ENCODE measurements around the gene CDC5L. TPM values are rescaled to one million over a fixed set of nuclear protein-coding genes. Genes with fewer than 3 reads are reported as not detected.

CDC5L gene
- total RNA-seq, 1 experiment from 2014 or later = 43.9 TPM

DNA sequence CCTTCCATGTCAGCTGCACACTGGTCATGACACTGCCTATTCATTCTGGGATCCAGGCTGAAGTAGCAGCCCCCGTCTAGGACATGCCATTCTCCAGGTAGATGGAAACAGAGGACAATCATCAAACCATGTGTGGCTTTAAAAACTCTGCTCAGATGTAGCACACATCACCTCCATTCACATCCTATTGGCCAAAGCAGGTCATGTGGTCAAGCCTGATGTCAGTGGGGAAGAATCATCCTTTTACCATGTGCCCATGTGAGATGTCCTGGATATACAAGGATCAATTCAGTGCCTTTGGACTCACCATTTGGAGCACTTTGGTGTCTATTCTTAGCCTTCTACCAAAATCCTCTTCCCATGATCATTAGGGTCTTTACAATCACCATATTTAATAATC, 99.5 kb downstream of the CDC5L start:
- no peak overlapping the region for H3K27ac ChIP-seq (ENCODE audit: low read depth, low read length, poor library complexity, severe bottlenecking)
- H3K4me1 ChIP-seq (ENCODE audit: insufficient read depth, low read length, poor library complexity, severe bottlenecking) = peaks cover 4% of the 10 kb centered on the region
- H3K27me3 ChIP-seq (replicated peaks; ENCODE audit: insufficient read depth, low read depth, low read length, poor library complexity) = no peaks in the 10 kb centered on the region
- BruUV-seq (replicated peaks) = no TSS peak
- intact Hi-C loops (cut with micrococcal nuclease; ENCODE audit: unreplicated experiment) = no loop called here
- ChIA-PET POLR2A (ENCODE audit: low non-redundant PET) (no interaction called here), CTCF (no interaction called here)
- no peak for TF ChIP-seq EZH2 (IDR thresholded peaks at IDR 0.05; ENCODE audit: borderline replicate concordance, low read depth, low read length, poor library complexity, severe bottlenecking)
- H3K36me3 ChIP-seq (ENCODE audit: insufficient read depth, low read length, poor library complexity, severe bottlenecking) = no peaks in the 10 kb centered on the region
- DNase-seq (ENCODE audit: low spot score) = no peak
- no peaks in the 10 kb centered on the region for H3K9me3 ChIP-seq (ENCODE audit: low read depth, low read length, poor library complexity, severe bottlenecking)
- H3K4me3 ChIP-seq (ENCODE audit: low read depth, low read length, poor library complexity, severe bottlenecking) = no peak overlapping the region

DNA sequence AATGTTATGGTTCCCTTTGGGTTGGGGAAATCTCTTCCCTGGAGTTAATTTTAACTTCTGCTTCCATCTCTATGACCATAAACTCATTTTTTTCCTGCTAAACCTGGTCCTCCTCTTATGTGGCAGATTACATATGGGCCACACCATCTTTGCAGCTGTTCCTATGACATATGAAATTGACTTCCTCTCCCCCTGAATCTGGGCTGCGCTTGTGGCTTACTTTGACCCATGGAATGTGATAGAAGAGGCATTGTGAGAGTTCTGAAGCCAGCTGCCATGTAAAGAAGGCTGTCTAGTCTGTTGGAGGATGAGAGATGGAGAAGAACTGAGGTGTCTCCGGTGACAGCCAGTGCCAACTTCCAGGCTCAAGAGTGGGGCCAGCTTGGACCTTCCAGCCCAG, 100.1 kb downstream of the CDC5L start:
- CTCF ChIA-PET = no interaction called here
- POLR2A ChIA-PET (ENCODE audit: low non-redundant PET) = no interaction called here

DNA sequence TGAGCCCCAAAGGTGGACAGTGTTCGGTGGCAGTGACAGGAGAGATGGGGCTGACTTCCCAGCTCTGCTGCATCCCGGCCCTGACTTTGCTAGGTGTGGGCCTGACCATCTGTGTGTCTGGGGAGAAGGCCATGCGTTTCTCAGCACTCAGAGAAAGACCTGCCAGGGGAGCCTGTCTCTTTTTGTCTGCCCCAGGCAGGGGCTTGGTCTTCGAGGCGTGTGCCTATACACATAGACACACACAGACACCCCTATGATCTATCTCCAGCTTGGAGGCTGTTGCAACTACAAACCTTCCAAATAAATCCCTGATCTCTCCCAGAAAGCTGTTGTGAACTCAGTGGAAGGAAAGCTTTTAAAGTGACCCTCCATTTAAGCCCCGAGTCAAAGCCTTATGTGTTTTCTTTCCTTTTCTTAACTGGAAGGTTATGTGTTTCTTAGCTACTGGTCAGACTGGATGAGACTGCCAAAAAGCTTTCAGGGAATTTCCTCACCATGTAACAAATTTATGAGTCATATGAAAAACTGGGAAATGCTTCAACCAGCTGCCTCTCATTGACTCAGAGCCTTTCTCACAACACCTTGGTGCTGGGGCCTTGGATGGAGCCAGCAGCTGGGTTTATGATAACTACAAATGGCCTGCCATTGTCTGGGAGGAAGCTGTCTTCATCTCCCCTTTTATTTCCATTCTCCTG, 102.6 kb downstream of the CDC5L start:
- DNase-seq (ENCODE audit: low spot score) = no peak
- no peak overlapping the region for H3K27ac ChIP-seq (ENCODE audit: low read depth, low read length, poor library complexity, severe bottlenecking)
- TF ChIP-seq, protein P1, sequence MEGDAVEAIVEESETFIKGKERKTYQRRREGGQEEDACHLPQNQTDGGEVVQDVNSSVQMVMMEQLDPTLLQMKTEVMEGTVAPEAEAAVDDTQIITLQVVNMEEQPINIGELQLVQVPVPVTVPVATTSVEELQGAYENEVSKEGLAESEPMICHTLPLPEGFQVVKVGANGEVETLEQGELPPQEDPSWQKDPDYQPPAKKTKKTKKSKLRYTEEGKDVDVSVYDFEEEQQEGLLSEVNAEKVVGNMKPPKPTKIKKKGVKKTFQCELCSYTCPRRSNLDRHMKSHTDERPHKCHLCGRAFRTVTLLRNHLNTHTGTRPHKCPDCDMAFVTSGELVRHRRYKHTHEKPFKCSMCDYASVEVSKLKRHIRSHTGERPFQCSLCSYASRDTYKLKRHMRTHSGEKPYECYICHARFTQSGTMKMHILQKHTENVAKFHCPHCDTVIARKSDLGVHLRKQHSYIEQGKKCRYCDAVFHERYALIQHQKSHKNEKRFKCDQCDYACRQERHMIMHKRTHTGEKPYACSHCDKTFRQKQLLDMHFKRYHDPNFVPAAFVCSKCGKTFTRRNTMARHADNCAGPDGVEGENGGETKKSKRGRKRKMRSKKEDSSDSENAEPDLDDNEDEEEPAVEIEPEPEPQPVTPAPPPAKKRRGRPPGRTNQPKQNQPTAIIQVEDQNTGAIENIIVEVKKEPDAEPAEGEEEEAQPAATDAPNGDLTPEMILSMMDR (conservative IDR thresholded peaks at IDR 0.05; ENCODE audit: low read depth, low read length) = no peak
- no peak for TF ChIP-seq EZH2 (IDR thresholded peaks at IDR 0.05; ENCODE audit: borderline replicate concordance, low read depth, low read length, poor library complexity, severe bottlenecking)
- POLR2A ChIA-PET (ENCODE audit: low non-redundant PET) = interaction anchor here (0.6 to 0.7 kb wide), 2 partner anchors 71 to 972 kb away, joined by 3 to 4 read pairs; no protein-coding TSS in a partner anchor
- peaks cover 4% of the 10 kb centered on the region for H3K4me1 ChIP-seq (ENCODE audit: insufficient read depth, low read length, poor library complexity, severe bottlenecking)
- no peaks in the 10 kb centered on the region for H3K27me3 ChIP-seq (replicated peaks; ENCODE audit: insufficient read depth, low read depth, low read length, poor library complexity)
- H3K4me3 ChIP-seq (ENCODE audit: low read depth, low read length, poor library complexity, severe bottlenecking) = no peak overlapping the region
- CTCF ChIA-PET = interaction anchor here (0.7 kb wide), 1 partner anchor 34 kb away, joined by 3 read pairs; no protein-coding TSS in a partner anchor
- no TSS peak for BruUV-seq (replicated peaks)
- intact Hi-C loops (cut with micrococcal nuclease; ENCODE audit: unreplicated experiment) = no loop called here
- H3K36me3 ChIP-seq (ENCODE audit: insufficient read depth, low read length, poor library complexity, severe bottlenecking) = no peaks in the 10 kb centered on the region
- no peaks in the 10 kb centered on the region for H3K9me3 ChIP-seq (ENCODE audit: low read depth, low read length, poor library complexity, severe bottlenecking)

More for the DNA sequence above, 100.1 kb downstream of the CDC5L start:
- BruUV-seq (replicated peaks) = no TSS peak
- H3K27me3 ChIP-seq (replicated peaks; ENCODE audit: insufficient read depth, low read depth, low read length, poor library complexity) = no peaks in the 10 kb centered on the region
- H3K27ac ChIP-seq (ENCODE audit: low read depth, low read length, poor library complexity, severe bottlenecking) = no peak overlapping the region
- peaks cover 4% of the 10 kb centered on the region for H3K4me1 ChIP-seq (ENCODE audit: insufficient read depth, low read length, poor library complexity, severe bottlenecking)
- intact Hi-C loops (cut with micrococcal nuclease; ENCODE audit: unreplicated experiment) = no loop called here
- H3K9me3 ChIP-seq (ENCODE audit: low read depth, low read length, poor library complexity, severe bottlenecking) = no peaks in the 10 kb centered on the region
- H3K36me3 ChIP-seq (ENCODE audit: insufficient read depth, low read length, poor library complexity, severe bottlenecking) = no peaks in the 10 kb centered on the region
- TF ChIP-seq EZH2 (IDR thresholded peaks at IDR 0.05; ENCODE audit: borderline replicate concordance, low read depth, low read length, poor library complexity, severe bottlenecking) = no peak
- TF ChIP-seq, protein P1 (conservative IDR thresholded peaks at IDR 0.05; ENCODE audit: low read depth, low read length) = no peak
- DNase-seq (ENCODE audit: low spot score) = no peak
- no peak overlapping the region for H3K4me3 ChIP-seq (ENCODE audit: low read depth, low read length, poor library complexity, severe bottlenecking)

DNA sequence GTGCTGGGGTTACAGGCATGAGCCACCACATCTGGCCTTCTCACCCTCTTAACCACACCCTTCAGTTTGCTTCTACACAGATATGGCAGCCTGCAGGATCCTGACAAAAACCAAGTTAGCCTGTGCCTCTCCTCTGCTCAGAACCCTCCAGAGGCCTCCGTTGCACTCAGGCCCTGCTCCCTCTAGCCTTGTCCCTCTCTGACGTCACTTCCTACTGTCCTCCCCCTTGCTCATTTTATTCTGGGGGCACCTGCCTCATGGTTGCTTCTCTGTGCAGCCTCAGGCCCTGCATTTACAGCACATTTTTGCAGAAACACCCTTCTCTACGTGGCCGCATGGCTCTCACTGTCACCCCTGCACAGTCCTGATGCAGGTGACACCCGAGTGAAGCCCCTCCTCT, 105.6 kb downstream of the CDC5L start:
- Histone ChIP-seq H3K9me3 (ENCODE audit: low read depth, low read length, poor library complexity, severe bottlenecking) (no peaks in the 10 kb centered on the region), H3K4me1 (ENCODE audit: insufficient read depth, low read length, poor library complexity, severe bottlenecking) (no peaks in the 10 kb centered on the region), H3K27me3 (replicated peaks; ENCODE audit: insufficient read depth, low read depth, low read length, poor library complexity) (no peaks in the 10 kb centered on the region), H3K4me3 (ENCODE audit: low read depth, low read length, poor library complexity, severe bottlenecking) (no peak overlapping the region), H3K36me3 (ENCODE audit: insufficient read depth, low read length, poor library complexity, severe bottlenecking) (no peaks in the 10 kb centered on the region), H3K27ac (ENCODE audit: low read depth, low read length, poor library complexity, severe bottlenecking) (no peak overlapping the region)
- intact Hi-C loops (cut with micrococcal nuclease; ENCODE audit: unreplicated experiment) = no loop called here
- no peak for DNase-seq (ENCODE audit: low spot score)
- TF ChIP-seq EZH2 (IDR thresholded peaks at IDR 0.05; ENCODE audit: borderline replicate concordance, low read depth, low read length, poor library complexity, severe bottlenecking) = no peak
- TF ChIP-seq, protein P1 (conservative IDR thresholded peaks at IDR 0.05; ENCODE audit: low read depth, low read length) = no peak
- CTCF ChIA-PET = no interaction called here
- BruUV-seq (replicated peaks) = no TSS peak
- POLR2A ChIA-PET (ENCODE audit: low non-redundant PET) = no interaction called here

All from A673 (cell line).